DMS 273 treated with DMSO at 0.1 percent for 48 hours (cell line): ENCODE measurements around the gene CEACAM7.

Source experiments
- DNase-seq: peaks from one replicate; lab custom pipeline; 2025; lab: John Stamatoyannopoulos, UW

Gene CEACAM7

GRCh38 chr19:41700381-41701195, 12.5 kb upstream of the CEACAM7 start:
- DNase-seq = no peak

- DNase-seq = no peak
Measured at GRCh38 chr19:41699968-41700323, 11.9 kb upstream of the CEACAM7 start.

GRCh38 chr19:41699231-41699967, 11.3 kb upstream of the CEACAM7 start:
- no peak for DNase-seq

GRCh38 chr19:41698746-41699230, 10.7 kb upstream of the CEACAM7 start:
- DNase-seq = no peak

DNA sequence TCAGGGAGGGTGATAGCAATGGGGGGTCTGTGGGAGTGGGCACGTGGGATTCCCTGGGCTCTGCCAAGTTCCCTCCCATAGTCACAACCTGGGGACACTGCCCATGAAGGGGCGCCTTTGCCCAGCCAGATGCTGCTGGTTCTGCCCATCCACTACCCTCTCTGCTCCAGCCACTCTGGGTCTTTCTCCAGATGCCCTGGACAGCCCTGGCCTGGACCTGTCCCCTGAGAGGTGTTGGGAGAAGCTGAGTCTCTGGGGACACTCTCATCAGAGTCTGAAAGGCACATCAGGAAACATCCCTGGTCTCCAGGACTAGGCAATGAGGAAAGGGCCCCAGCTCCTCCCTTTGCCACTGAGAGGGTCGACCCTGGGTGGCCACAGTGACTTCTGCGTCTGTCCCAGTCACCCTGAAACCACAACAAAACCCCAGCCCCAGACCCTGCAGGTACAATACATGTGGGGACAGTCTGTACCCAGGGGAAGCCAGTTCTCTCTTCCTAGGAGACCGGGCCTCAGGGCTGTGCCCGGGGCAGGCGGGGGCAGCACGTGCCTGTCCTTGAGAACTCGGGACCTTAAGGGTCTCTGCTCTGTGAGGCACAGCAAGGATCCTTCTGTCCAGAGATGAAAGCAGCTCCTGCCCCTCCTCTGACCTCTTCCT, 9.3 kb upstream of the CEACAM7 start:
- no peak for DNase-seq

DNA sequence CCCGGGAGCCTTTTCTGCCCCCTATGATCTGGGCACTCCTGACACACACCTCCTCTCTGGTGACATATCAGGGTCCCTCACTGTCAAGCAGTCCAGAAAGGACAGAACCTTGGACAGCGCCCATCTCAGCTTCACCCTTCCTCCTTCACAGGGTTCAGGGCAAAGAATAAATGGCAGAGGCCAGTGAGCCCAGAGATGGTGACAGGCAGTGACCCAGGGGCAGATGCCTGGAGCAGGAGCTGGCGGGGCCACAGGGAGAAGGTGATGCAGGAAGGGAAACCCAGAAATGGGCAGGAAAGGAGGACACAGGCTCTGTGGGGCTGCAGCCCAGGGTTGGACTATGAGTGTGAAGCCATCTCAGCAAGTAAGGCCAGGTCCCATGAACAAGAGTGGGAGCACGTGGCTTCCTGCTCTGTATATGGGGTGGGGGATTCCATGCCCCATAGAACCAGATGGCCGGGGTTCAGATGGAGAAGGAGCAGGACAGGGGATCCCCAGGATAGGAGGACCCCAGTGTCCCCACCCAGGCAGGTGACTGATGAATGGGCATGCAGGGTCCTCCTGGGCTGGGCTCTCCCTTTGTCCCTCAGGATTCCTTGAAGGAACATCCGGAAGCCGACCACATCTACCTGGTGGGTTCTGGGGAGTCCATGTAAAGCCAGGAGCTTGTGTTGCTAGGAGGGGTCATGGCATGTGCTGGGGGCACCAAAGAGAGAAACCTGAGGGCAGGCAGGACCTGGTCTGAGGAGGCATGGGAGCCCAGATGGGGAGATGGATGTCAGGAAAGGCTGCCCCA, 8.5 kb upstream of the CEACAM7 start:
- DNase-seq = no peak

DNA sequence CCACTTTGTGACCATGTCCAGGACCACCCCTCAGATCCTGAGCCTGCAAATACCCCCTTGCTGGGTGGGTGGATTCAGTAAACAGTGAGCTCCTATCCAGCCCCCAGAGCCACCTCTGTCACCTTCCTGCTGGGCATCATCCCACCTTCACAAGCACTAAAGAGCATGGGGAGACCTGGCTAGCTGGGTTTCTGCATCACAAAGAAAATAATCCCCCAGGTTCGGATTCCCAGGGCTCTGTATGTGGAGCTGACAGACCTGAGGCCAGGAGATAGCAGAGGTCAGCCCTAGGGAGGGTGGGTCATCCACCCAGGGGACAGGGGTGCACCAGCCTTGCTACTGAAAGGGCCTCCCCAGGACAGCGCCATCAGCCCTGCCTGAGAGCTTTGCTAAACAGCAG, 7.7 kb upstream of the CEACAM7 start:
- DNase-seq = no peak

- DNase-seq = no peak
Measured at GRCh38 chr19:41694831-41695635, 7.0 kb upstream of the CEACAM7 start.

GRCh38 chr19:41694196-41694595, 6.1 kb upstream of the CEACAM7 start:
- no peak for DNase-seq

GRCh38 chr19:41691268-41691970, 3.3 kb upstream of the CEACAM7 start:
- no peak for DNase-seq

DNA sequence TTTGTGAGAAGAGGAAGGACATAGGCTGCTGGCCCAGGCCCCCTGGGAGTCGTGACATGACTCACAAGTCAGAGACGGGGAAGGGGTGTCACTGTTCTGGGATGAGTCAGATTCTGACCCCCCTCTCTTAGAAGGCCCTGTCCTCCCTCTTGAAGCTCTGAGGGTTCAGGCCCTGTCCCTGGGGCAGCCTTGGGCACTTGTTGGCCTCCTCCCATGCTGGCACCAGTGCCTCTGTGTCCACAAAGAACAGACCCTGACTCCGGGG, 2.7 kb upstream of the CEACAM7 start:
- no peak for DNase-seq

DNA sequence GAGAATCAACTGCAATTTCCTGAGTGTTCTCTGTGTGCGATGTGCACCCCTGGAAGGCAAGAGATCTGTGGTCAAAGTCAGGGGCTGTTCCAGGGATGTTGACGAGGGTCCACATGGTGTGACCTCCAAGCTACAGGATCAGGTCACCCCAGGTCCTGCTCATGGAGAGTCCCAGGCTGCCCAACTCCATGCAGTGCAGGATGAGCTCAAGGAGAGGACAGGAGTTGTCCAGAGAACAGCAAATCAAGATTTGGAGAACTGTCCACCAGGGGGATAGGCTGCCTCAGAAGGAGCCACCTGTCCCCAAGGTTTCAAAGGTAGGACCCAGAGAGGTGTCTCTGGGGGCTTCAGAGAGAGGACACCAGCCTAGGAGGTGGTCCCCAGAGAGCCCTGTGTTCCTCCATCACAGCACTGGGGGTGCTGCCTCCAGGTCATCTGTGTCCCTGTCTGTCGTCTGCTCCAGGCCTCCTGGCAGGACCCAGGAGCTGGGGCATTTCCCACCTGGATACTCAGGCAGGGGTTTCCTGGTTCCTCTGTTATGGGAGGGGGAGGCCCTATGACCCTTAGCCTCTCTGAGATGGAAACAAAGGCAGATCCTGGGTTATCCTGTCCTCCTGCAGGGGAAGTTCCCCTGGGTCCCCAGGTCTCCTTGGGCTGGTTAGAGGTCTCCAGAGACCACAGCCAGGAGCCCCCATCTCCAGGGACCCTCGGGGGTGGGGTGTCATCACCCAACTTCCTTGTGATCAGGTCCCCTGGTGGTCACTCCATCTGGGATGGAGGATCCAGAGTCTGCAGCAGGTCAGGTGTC, 2.1 kb upstream of the CEACAM7 start:
- no peak for DNase-seq

GRCh38 chr19:41688687-41689086, 617 bp upstream of the CEACAM7 start:
- DNase-seq = no peak

GRCh38 chr19:41687419-41687818, 651 bp downstream of the CEACAM7 start:
- DNase-seq = no peak

- DNase-seq = no peak
Measured at GRCh38 chr19:41682437-41682836, 5.6 kb downstream of the CEACAM7 start.

DNA sequence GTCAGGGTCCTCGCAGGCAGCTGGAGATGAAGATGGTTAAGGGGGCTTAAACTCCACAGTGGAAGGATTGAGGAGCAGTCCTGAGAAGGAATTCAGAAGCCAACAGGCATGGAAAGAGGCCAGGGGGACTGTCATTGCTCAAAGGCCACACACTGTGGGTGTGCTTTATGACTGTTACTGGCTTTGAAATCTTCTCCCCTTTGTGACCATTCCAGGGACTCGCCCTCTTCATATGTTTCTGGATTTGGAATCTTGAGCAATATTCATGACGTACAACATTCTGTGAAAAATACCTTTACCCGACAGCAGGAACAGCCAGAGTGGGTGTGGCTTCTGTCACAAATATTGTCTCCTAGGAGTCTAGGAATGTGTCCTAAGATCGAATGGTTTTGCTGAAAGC, 16.6 kb downstream of the CEACAM7 start:
- DNase-seq = no peak

DNA sequence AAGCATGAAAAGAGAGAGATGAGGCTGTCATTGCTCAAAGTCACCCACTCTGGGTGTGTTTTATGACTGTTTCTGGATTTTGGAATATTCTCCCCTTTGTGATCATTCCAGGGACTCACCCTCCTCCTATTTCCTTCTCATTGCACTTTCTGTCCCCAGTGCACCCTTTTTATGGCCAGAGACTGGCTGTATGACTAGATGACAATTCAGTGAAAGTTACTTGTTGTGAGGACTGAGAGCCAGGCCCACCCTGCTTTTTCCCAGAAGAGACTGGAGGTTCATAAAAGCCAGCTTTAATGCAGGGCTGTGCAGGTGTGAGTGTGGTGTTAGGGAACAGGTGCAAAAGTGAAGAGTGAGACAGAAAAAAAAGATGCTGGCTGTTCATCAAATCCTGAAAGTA, 17.3 kb downstream of the CEACAM7 start:
- no peak for DNase-seq

DNA sequence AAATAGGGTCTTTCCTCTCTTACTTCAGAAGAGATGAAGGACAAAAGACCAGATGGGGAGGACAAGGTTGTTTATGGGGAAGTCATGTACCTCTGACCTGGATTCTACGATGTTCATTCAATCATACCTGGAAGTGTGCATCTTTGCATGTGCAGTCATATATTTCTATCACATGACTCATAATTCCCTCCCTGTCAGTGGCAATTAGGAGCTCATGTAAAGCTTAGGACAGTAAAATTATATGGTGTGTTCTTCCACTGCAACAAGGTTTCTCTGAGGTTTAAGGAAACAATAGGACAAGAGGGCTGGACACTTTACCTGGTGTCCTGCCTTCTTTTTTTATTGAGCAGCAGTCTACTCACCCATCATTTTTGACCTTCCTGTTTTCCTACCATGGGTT, 19.8 kb downstream of the CEACAM7 start:
- no peak for DNase-seq

DNA sequence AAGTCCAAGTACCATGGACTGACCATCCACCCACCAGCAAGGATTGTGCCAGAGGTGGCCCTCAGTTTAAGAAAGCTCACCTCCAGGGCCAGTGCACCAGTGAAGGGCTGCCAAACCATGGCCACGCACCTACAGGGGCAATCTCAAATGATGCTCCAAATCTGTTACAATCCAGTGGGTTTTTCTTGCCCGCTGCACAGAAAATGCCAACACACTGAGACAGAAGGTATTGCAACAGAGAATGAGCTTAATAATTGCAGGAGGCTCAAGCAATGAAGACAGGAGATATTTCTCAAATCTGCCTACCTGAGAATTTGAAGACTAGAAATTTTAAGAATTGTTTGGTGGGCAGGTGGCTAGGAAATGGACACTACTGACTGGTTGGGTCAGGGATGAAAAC, 22.0 kb downstream of the CEACAM7 start:
- no peak for DNase-seq

GRCh38 chr19:41657157-41657556, 30.9 kb downstream of the CEACAM7 start:
- DNase-seq = no peak
